Measurements from ENCODE around the gene COX6B1. TPM values are rescaled to one million over a fixed set of nuclear protein-coding genes. Genes with fewer than 3 reads are reported as not detected.
A peak's percentile ranks its signal among the peaks of the same experiment; 100 is the strongest.

COX6B1 gene
- total RNA-seq, 4 donors from 2014 or later = 462 to 930 (median 787) TPM

DNA sequence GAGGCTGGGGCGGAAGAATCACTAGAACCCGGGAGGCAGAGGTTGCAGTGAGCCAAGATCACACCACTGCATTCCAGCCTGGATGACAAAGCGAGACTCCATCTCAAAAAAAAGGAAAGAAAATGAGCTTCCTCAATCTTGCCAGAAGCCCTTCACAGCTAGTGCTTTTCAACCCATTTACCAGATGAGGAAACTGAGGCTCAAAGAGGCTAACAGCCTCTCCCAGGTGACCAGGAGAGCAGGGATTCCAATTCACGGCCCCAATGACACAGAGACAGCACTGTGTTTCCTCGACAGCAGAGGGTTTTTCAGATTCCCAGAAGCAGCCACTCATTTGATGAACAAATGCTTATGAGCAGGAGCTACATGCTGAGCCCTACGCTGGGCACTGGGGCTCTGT, 21.4 kb downstream of the COX6B1 start:
- Histone ChIP-seq H3K27me3 (no peaks in the 10 kb centered on the region), H3K4me3 (no peak overlapping the region), H3K36me3 (peaks cover 0 to 9% (median 0%) of the 10 kb centered on the region in 3 donors), H3K9me3 (no peaks in the 10 kb centered on the region), H3K27ac (no peak overlapping the region), H3K4me1 (peaks cover 0 to 6% (median 0%) of the 10 kb centered on the region in 4 donors)
- TF ChIP-seq, protein P1, sequence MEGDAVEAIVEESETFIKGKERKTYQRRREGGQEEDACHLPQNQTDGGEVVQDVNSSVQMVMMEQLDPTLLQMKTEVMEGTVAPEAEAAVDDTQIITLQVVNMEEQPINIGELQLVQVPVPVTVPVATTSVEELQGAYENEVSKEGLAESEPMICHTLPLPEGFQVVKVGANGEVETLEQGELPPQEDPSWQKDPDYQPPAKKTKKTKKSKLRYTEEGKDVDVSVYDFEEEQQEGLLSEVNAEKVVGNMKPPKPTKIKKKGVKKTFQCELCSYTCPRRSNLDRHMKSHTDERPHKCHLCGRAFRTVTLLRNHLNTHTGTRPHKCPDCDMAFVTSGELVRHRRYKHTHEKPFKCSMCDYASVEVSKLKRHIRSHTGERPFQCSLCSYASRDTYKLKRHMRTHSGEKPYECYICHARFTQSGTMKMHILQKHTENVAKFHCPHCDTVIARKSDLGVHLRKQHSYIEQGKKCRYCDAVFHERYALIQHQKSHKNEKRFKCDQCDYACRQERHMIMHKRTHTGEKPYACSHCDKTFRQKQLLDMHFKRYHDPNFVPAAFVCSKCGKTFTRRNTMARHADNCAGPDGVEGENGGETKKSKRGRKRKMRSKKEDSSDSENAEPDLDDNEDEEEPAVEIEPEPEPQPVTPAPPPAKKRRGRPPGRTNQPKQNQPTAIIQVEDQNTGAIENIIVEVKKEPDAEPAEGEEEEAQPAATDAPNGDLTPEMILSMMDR (IDR thresholded peaks at IDR 0.05) = no peak
- TF ChIP-seq POLR2A (IDR thresholded peaks at IDR 0.05) = no peak
- no peak for DNase-seq

DNA sequence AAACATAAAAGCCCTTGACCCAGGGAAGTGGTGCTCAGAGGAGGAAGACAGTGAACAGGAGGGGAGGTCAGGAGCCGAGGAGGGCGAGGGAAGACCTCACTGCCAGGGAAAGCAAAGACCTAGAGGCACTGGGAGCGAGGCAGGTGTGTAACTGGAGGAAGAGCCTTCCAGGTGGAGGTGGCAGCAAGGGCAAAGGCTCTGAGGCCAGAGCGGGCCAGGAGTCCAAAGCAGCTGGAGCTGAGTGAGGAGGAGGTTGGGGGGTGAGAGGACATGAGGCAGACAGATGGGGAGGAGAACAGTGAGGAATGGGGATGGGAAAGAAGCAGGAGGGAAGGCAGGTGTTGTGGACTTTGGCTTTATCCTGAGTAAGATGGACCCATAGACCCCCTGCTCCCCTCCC, 21.9 kb downstream of the COX6B1 start:
- no peak for DNase-seq
- H3K4me1 ChIP-seq = peaks cover 0 to 6% (median 0%) of the 10 kb centered on the region in 4 donors
- TF ChIP-seq, protein P1 (IDR thresholded peaks at IDR 0.05) = no peak
- TF ChIP-seq POLR2A (IDR thresholded peaks at IDR 0.05) = no peak
- H3K4me3 ChIP-seq = no peak overlapping the region
- no peaks in the 10 kb centered on the region for H3K27me3 ChIP-seq
- H3K36me3 ChIP-seq = peaks cover 0 to 4% (median 0%) of the 10 kb centered on the region in 3 donors
- H3K9me3 ChIP-seq = no peaks in the 10 kb centered on the region
- H3K27ac ChIP-seq = no peak overlapping the region

DNA sequence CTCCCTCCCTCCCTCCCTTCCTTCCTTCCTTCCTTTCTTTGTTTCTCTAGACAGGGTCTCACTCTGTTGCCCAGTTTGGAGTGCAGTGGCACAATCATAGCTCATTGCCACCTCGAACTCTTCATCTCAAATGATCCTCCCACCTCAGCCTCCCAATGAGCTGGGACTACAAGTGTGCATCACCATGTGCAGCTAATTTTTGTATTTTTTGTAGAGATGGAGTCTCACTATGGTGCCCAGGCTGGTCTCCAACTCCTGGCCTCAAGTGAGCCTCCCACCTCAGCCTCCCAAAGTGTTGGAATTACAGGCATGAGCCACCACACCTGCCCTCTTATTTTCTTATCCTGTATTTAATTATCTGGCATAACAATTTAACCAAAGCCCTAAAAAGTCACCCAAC, 22.6 kb downstream of the COX6B1 start:
- no peaks in the 10 kb centered on the region for H3K36me3 ChIP-seq
- no peaks in the 10 kb centered on the region for H3K27me3 ChIP-seq
- H3K4me3 ChIP-seq = no peak overlapping the region
- no peaks in the 10 kb centered on the region for H3K9me3 ChIP-seq
- no peak for DNase-seq
- H3K4me1 ChIP-seq = peaks cover 0 to 6% (median 0%) of the 10 kb centered on the region in 4 donors
- no peak overlapping the region for H3K27ac ChIP-seq
- TF ChIP-seq, protein P1 (IDR thresholded peaks at IDR 0.05) = no peak
- no peak for TF ChIP-seq POLR2A (IDR thresholded peaks at IDR 0.05)

DNA sequence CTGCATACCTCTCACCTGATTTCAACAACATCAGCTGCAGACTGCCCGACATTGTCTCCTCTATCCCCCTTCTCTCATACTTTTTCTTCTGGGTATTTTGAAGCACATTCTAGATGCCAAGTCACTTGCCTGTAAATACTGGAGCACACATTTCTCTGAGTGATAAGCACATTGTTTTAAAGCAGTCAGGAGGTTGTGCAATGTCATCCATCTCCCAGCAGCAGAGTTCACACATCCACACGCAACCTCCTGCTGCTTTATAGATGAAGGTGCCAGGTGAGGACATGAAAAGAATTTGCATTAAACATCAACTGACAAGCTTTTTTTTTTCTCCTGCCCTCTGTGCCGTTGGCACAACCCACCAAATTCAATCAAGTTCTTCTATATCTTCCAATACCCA, 23.7 kb downstream of the COX6B1 start:
- TF ChIP-seq, protein P1 (IDR thresholded peaks at IDR 0.05) = no peak
- no peak for TF ChIP-seq POLR2A (IDR thresholded peaks at IDR 0.05)
- H3K27me3 ChIP-seq = no peaks in the 10 kb centered on the region
- no peaks in the 10 kb centered on the region for H3K36me3 ChIP-seq
- no peak overlapping the region for H3K27ac ChIP-seq
- peaks cover 0 to 6% (median 0%) of the 10 kb centered on the region in 4 donors for H3K4me1 ChIP-seq
- DNase-seq = no peak
- no peak overlapping the region for H3K4me3 ChIP-seq
- H3K9me3 ChIP-seq = no peaks in the 10 kb centered on the region

DNA sequence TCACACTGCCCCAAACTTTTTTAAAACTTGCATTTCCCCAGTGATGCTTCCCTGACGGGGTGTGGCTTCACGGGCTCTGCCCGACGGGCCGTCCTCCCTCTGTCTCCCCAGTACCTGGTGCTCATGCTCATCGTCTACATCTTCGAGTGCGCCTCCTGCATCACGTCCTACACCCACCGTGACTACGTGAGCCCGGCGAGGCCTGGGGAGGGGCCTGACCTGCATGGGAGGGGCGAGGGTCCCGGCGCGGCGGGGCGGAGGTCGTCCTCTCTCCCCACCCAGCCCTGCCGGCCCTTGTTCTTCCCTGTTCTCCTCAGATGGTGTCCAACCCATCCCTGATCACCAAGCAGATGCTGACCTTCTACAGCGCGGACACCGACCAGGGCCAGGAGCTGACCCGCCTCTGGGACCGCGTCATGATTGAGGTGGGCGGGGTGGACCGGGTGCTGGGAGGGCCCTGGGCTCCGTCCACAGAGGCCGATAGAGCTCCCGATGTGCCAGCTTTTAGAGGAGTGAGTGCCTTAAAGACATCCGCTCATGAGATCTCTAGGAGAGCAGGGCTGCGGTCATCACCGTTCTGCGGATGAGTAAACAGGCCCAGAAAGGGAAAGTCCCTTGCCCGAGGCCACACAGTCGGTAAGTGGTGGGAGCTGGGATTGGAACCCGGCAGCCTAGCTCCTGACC, 25.1 kb downstream of the COX6B1 start:
- H3K4me1 ChIP-seq = peaks cover 0 to 6% (median 0%) of the 10 kb centered on the region in 4 donors
- TF ChIP-seq, protein P1 (IDR thresholded peaks at IDR 0.05) = no peak
- TF ChIP-seq POLR2A (IDR thresholded peaks at IDR 0.05) = no peak
- DNase-seq = peak in 1 of 3 donors; percentile 58
- H3K4me3 ChIP-seq = peak overlapping the region; percentile 17 to 45 (median 32)
- no peaks in the 10 kb centered on the region for H3K36me3 ChIP-seq
- H3K27me3 ChIP-seq = no peaks in the 10 kb centered on the region
- H3K27ac ChIP-seq = no peak overlapping the region
- no peaks in the 10 kb centered on the region for H3K9me3 ChIP-seq

Data from Peyer's patch (tissue), 4 donors.